HEK293 (cell line): ENCODE measurements around the gene TNXB.
"Not testable (repeated sequence)": the region's sequence is repeated elsewhere in the genome, so short reads cannot be mapped to it uniquely, and the experiment has no call there.

Experiments used
- SETDB1 ChIP-seq: IDR thresholded peaks from one replicate; pipeline ENCODE4 v1.6.1; 2017; ENCODE audit warnings: mild to moderate bottlenecking, low read length, moderate library complexity, mixed read lengths; ENCODE audit not compliant: insufficient read length
- ZNF274 ChIP-seq, 2 experiments: fragments of 200-500 bp in 1 of 2; fragments of 450-650 bp in 1 of 2; sonication (Bioruptor generic) in 1 of 2; formaldehyde crosslinking in 1 of 2; IDR thresholded peaks; 2 replicates each; pipeline versions ENCODE4 v1.5.1 to v1.6.1; 2014 to 2016; ENCODE audit warnings: borderline replicate concordance in 1 of 2, inconsistent platforms in 1 of 2, low read length in 1 of 2, missing biosample characterization in 1 of 2, missing genetic modification characterization in 1 of 2
- ZNF292 ChIP-seq: fragments of 450-650 bp; formaldehyde crosslinking; IDR thresholded peaks from 2 replicates; pipeline ENCODE4 v1.5.1; 2016; ENCODE audit warnings: low read depth, missing biosample characterization, missing genetic modification characterization, borderline replicate concordance
- ZNF843 ChIP-seq: fragments of 450-650 bp; formaldehyde crosslinking; IDR thresholded peaks from 2 replicates; pipeline ENCODE4 v1.5.1; 2016; ENCODE audit warnings: missing biosample characterization, missing genetic modification characterization
- TF ChIP-seq, protein P1 (sequence below): fragments of 450-650 bp; formaldehyde crosslinking; IDR thresholded peaks from 2 replicates; pipeline ENCODE4 v1.5.1; 2017; ENCODE audit warnings: missing biosample characterization, missing genetic modification characterization

DNA sequence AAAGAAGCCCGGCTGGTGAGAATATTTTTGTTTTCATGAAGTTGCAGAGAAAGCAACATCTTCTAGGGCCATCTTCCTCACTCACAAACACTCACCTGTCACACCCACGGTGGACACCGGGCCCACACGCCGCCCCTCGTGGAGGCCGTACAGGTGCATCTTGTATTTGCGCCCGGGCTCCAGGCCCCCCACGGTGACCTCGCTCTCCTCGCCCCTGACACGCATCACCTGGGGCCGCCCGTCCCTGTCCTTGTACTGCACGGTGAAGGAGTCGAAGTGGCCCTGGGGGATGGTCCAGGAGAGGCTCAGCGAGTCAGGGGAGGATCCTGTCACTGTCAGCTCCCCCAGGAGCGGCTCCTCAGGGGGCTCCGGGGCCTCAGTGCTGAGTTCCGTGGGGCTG, 53.4 kb downstream of the TNXB start:
- not testable (repeated sequence) for TF ChIP-seq SETDB1; ZNF292 (tag by site-specific recombination); ZNF274 (IDR thresholded peaks at IDR 0.05; ENCODE audit: low read length); ZNF274 (tag by site-specific recombination; IDR thresholded peaks at IDR 0.05; ENCODE audit: borderline replicate concordance); ZNF843
- TF ChIP-seq, protein P1, sequence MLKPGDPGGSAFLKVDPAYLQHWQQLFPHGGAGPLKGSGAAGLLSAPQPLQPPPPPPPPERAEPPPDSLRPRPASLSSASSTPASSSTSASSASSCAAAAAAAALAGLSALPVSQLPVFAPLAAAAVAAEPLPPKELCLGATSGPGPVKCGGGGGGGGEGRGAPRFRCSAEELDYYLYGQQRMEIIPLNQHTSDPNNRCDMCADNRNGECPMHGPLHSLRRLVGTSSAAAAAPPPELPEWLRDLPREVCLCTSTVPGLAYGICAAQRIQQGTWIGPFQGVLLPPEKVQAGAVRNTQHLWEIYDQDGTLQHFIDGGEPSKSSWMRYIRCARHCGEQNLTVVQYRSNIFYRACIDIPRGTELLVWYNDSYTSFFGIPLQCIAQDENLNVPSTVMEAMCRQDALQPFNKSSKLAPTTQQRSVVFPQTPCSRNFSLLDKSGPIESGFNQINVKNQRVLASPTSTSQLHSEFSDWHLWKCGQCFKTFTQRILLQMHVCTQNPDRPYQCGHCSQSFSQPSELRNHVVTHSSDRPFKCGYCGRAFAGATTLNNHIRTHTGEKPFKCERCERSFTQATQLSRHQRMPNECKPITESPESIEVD (tag by site-specific recombination): not testable (repeated sequence)
